K562 (cell line): Measurements from ENCODE around the gene FBXW11. TPM values are rescaled to one million over a fixed set of nuclear protein-coding genes. Genes with fewer than 3 reads are reported as not detected.

Source experiments
- ATAC-seq: fragments of 200-7000 bp; cut with Tn5 transposase; 3 replicates; pipeline ENCODE4 v1.9.1; 2020; ENCODE audit warnings: moderate library complexity
- BruUV-seq: library from RNA; stranded (reverse); fragments of 400-500 nt; replicated peaks from 2 replicates; lab custom pipeline; 2021; lab: Mats Ljungman, UMichigan
- CTCF ChIA-PET: fragments of 300-600 bp; formaldehyde crosslinking; extraction: SDS; loops from one replicate; lab custom pipeline; 2021; ENCODE audit warnings: low intra/inter-chr PET ratio; lab: Yijun Ruan, JAX
- POLR2A ChIA-PET: fragments of 300-600, 350-650 bp; sonication (Branson Sonifier 250); formaldehyde crosslinking; extraction: SDS; loops from one replicate; lab custom pipeline; 2021; ENCODE audit warnings: antibody characterized with exemption, inconsistent platforms; lab: Yijun Ruan, JAX
- DNase-seq, 4 experiments: peaks; one replicate each; pipeline versions ENCODE4 v3.0.0 to v3.0.0-alpha.2; 2011 to 2018; ENCODE audit warnings: low spot score in 3 of 4, mixed read lengths in 3 of 4; ENCODE audit errors: extremely low read depth in 1 of 4
- FAIRE-seq: peaks from 2 replicates; lab custom pipeline; 2011; peaks lifted over from hg19 to GRCh38; lab: Jason Lieb, UNC
- H2AFZ ChIP-seq: 2 replicates; pipeline ENCODE4 v1.6.0; 2011; ENCODE audit warnings: low read depth, low read length, control low read depth, inconsistent platforms
- H3K27ac ChIP-seq: fragments of 200-600 bp; 3 replicates; pipeline ENCODE4 v1.8.0; 2011; ENCODE audit warnings: low read depth, mild to moderate bottlenecking, control low read depth, inconsistent platforms, low read length, moderate library complexity, mixed read lengths; ENCODE audit errors: extremely low read depth
- H3K27me3 ChIP-seq, 2 experiments: fragments of 300-600 bp in 1 of 2; 2 replicates in 1 of 2; 3 replicates in 1 of 2; pipeline versions ENCODE4 v1.6.0 to v1.8.0; 2011; ENCODE audit warnings: inconsistent platforms in 2 of 2, low read length in 2 of 2, mild to moderate bottlenecking in 1 of 2, mixed read lengths in 1 of 2, moderate library complexity in 1 of 2; ENCODE audit not compliant: control insufficient read depth in 2 of 2, insufficient read depth in 2 of 2
- H3K36me3 ChIP-seq: fragments of 300-600 bp; 3 replicates; pipeline ENCODE4 v1.8.0; 2011; ENCODE audit warnings: mild to moderate bottlenecking, low read length, inconsistent platforms; ENCODE audit not compliant: control insufficient read depth, insufficient read depth
- H3K4me1 ChIP-seq, 2 experiments: fragments of 200-600 bp in 1 of 2; replicated peaks in 1 of 2; 2 replicates in 1 of 2; 3 replicates in 1 of 2; pipeline versions ENCODE4 v1.5.1 to v1.8.0; 2011; ENCODE audit warnings: inconsistent platforms in 2 of 2, low read length in 2 of 2, mild to moderate bottlenecking in 1 of 2, mixed read lengths in 1 of 2, moderate library complexity in 1 of 2; ENCODE audit not compliant: control insufficient read depth in 2 of 2, insufficient read depth in 2 of 2
- H3K4me2 ChIP-seq: 2 replicates; pipeline ENCODE4 v1.6.1; 2011; ENCODE audit warnings: low read length, control low read depth, inconsistent platforms, mixed read lengths; ENCODE audit not compliant: insufficient read depth
- H3K4me3 ChIP-seq: fragments of 200-600 bp; sonication (generic), shearing (Covaris generic); 2 replicates; pipeline ENCODE4 v1.5.1; 2016; ENCODE audit warnings: control low read depth, inconsistent platforms
- H3K79me2 ChIP-seq: fragments of 200-600 bp; 3 replicates; pipeline ENCODE4 v1.8.0; 2011; ENCODE audit warnings: low read length, inconsistent platforms; ENCODE audit not compliant: control insufficient read depth, insufficient read depth
- H3K9ac ChIP-seq, 2 experiments: 2 replicates each; pipeline versions ENCODE4 v1.6.0 to v1.6.1; 2011; ENCODE audit warnings: low read depth in 2 of 2, low read length in 2 of 2, control low read depth in 1 of 2, inconsistent platforms in 1 of 2, mild to moderate bottlenecking in 1 of 2, mixed read lengths in 1 of 2; ENCODE audit not compliant: insufficient read depth in 1 of 2
- H3K9me1 ChIP-seq: one replicate; pipeline ENCODE4 v1.6.0; 2011; ENCODE audit warnings: inconsistent platforms, mild to moderate bottlenecking, low read length, moderate library complexity; ENCODE audit not compliant: control insufficient read depth, insufficient read depth
- H3K9me3 ChIP-seq: replicated peaks from 2 replicates; pipeline ENCODE4 v1.5.1; 2011; ENCODE audit warnings: low read depth, low read length, inconsistent platforms; ENCODE audit not compliant: control insufficient read depth, insufficient read depth
- H4K20me1 ChIP-seq: replicated peaks from 2 replicates; pipeline ENCODE4 v1.6.1; 2011; ENCODE audit warnings: low read length, inconsistent platforms, mixed read lengths; ENCODE audit not compliant: control insufficient read depth, insufficient read depth
- BMI1 ChIP-seq: fragments of 150-350 bp; IDR thresholded peaks from 2 replicates; pipeline ENCODE4 v1.6.1; 2014; ENCODE audit warnings: low read length
- BRF1 ChIP-seq: IDR thresholded peaks from 3 replicates; pipeline ENCODE4 v1.6.1; 2011; ENCODE audit warnings: borderline replicate concordance, mild to moderate bottlenecking; ENCODE audit not compliant: insufficient read length; ENCODE audit errors: extremely low read depth
- CSDE1 ChIP-seq, 2 experiments: fragments of 450-650 bp; IDR thresholded peaks; 2 replicates each; pipeline ENCODE4 v1.6.1; 2016; ENCODE audit warnings: mild to moderate bottlenecking in 1 of 2
- DIDO1 ChIP-seq: fragments of 450-650 bp; IDR thresholded peaks from 2 replicates; pipeline ENCODE4 v1.6.1; 2016; ENCODE audit warnings: low read depth, missing biosample characterization, missing genetic modification characterization
- FOXK1 ChIP-seq: sonication (generic); formaldehyde crosslinking; IDR thresholded peaks from 2 replicates; pipeline ENCODE4 v1.8.0; 2022; ENCODE audit warnings: missing genetic modification reagents, mild to moderate bottlenecking, borderline replicate concordance
- KHSRP ChIP-seq: fragments of 450-650 bp; IDR thresholded peaks from 2 replicates; pipeline ENCODE4 v1.6.1; 2017
- OTX1 ChIP-seq: fragments of 450-650 bp; formaldehyde crosslinking; IDR thresholded peaks from 2 replicates; pipeline ENCODE4 v1.4.0; 2022; ENCODE audit warnings: mild to moderate bottlenecking
- WGBS: fragments of 100-300 bp; shearing (Covaris generic); methylation state at CpG from one replicate; pipeline ENCODE4 v1.1.6; 2016; ENCODE audit warnings: low coverage, mixed read lengths; ENCODE audit not compliant: insufficient coverage; ENCODE audit errors: missing lambda C conversion rate; 5-methylcytosine and 5-hydroxymethylcytosine counted together
- in situ Hi-C: fragments of 300-500 bp; cut with MboI; formaldehyde crosslinking; loops from 4 replicates; pipeline ENCODE4 v1.15.0; 2018; ENCODE audit warnings: inconsistent platforms, mixed read lengths
- intact Hi-C: fragments of 100-400 bp; cut with micrococcal nuclease; formaldehyde crosslinking; loops from 2 replicates; pipeline ENCODE4 v1.14.2; 2022
- polyA plus RNA-seq, 8 experiments: library from polyadenylated mRNA; depleted of rRNA in 4 of 8; stranded (reverse) in 5 of 8; unstranded in 3 of 8; fragments of >200 nt; fragmentation: Nextera tagmentation in 2 of 8; fragmentation: Illumina TruSeq in 1 of 8; extraction: Ambion mirVana in 2 of 8; extraction: Trizol in 1 of 8; gene quantifications; 2 replicates each; pipeline versions ENCODE4 v1.2.1 to v1.2.3, GENCODE V29; 2011 to 2014; ENCODE audit warnings: inconsistent platforms in 1 of 8, missing spikeins in 1 of 8
- total RNA-seq, 7 experiments: library from RNA; depleted of rRNA in 6 of 7; stranded (reverse); fragments of >200 nt in 6 of 7; fragmentation: Illumina TruSeq in 2 of 7; extraction: Trizol in 2 of 7; gene quantifications; 2 replicates each; pipeline versions ENCODE4 v1.2.1 to v1.2.3, GENCODE V29; 2011 to 2021; ENCODE audit warnings: low replicate concordance in 1 of 7
- TF ChIP-seq, protein P1 (sequence below), 3 experiments: fragments of 200-800 bp in 1 of 3; sonication (Bioruptor generic) in 1 of 3; sonication (generic) in 1 of 3; formaldehyde crosslinking in 1 of 3; IDR thresholded peaks; 2 replicates each; pipeline versions ENCODE4 v1.6.1 to v1.8.0; 2016 to 2022; ENCODE audit warnings: mild to moderate bottlenecking in 2 of 3, missing compliant biosample characterization in 2 of 3, missing genetic modification characterization in 2 of 3, missing genetic modification reagents in 1 of 3
- TF ChIP-seq, protein P2 (sequence below): sonication (generic); IDR thresholded peaks from 2 replicates; pipeline ENCODE4 v1.6.1; 2016
- TF ChIP-seq, protein P3 (sequence below): fragments of 200-400 bp; formaldehyde crosslinking; IDR thresholded peaks from 2 replicates; pipeline ENCODE4 v1.6.1; 2017; ENCODE audit warnings: mild to moderate bottlenecking, low read depth, low read length, moderate library complexity
- TF ChIP-seq, protein P4 (sequence below): fragments of 250-450 bp; sonication (Bioruptor Pico); IDR thresholded peaks from 2 replicates; pipeline ENCODE4 v1.9.0; 2021; ENCODE audit warnings: mild to moderate bottlenecking, inconsistent platforms

FBXW11 gene
- total and polyA plus RNA-seq, 9 of the 15 experiments (the other 6 are each of a cell fraction or from before 2014, with no cell fraction given): 3.0 to 28.6 (median 23.6) TPM

DNA sequence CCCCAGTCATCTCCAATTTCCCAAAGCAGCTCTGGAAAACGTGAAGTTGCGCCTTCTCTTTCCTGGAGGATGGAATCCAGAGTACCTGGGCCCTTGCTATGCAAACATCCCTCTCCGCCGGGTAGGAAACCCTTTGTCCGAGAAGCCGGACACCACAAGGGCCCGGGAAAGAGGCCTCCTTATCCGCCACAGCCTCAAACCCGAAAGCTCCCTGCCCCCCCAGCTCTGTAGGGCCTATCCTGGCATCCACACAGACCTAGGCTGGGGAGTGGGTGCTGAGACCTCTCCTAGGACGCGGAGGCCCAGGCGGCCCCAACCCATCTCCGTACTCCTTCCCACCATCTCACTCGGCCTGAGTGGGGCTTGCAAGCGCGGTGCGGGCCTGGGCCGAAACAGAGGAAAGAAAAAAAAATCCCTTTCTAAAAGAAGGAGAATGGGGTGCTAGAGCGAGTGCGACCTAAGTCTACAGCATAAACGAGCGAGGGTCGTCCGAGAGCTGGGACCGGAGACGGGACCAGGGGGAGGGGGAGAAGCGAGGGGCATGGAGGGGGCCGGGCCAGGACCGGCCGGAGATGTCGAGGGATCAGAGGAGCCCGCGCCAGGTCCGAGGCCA is 624 bp downstream of the FBXW11 start:
- WGBS: 2% methylated on average over 25 of the region's 34 CpGs
- TF ChIP-seq BMI1: no peak
- TF ChIP-seq, protein P1, sequence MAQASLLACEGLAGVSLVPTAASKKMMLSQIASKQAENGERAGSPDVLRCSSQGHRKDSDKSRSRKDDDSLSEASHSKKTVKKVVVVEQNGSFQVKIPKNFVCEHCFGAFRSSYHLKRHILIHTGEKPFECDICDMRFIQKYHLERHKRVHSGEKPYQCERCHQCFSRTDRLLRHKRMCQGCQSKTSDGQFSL (CRISPR knock-in tag; IDR thresholded peaks at IDR 0.05): peak; percentile 53; the same call in 1 of the 2 replicates
- TF ChIP-seq, protein P1 (tag; IDR thresholded peaks at IDR 0.05): no peak
- TF ChIP-seq FOXK1: no peak
- TF ChIP-seq KHSRP: no peak
- no peak for TF ChIP-seq BRF1
- TF ChIP-seq, protein P2, sequence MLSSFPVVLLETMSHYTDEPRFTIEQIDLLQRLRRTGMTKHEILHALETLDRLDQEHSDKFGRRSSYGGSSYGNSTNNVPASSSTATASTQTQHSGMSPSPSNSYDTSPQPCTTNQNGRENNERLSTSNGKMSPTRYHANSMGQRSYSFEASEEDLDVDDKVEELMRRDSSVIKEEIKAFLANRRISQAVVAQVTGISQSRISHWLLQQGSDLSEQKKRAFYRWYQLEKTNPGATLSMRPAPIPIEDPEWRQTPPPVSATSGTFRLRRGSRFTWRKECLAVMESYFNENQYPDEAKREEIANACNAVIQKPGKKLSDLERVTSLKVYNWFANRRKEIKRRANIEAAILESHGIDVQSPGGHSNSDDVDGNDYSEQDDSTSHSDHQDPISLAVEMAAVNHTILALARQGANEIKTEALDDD: no peak
- no peak for TF ChIP-seq OTX1 (CRISPR knock-in tag)
- no peak for TF ChIP-seq DIDO1
- TF ChIP-seq CSDE1 (IDR thresholded peaks at IDR 0.05): no peak
- TF ChIP-seq, protein P3, sequence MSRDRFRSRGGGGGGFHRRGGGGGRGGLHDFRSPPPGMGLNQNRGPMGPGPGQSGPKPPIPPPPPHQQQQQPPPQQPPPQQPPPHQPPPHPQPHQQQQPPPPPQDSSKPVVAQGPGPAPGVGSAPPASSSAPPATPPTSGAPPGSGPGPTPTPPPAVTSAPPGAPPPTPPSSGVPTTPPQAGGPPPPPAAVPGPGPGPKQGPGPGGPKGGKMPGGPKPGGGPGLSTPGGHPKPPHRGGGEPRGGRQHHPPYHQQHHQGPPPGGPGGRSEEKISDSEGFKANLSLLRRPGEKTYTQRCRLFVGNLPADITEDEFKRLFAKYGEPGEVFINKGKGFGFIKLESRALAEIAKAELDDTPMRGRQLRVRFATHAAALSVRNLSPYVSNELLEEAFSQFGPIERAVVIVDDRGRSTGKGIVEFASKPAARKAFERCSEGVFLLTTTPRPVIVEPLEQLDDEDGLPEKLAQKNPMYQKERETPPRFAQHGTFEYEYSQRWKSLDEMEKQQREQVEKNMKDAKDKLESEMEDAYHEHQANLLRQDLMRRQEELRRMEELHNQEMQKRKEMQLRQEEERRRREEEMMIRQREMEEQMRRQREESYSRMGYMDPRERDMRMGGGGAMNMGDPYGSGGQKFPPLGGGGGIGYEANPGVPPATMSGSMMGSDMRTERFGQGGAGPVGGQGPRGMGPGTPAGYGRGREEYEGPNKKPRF: no peak
- TF ChIP-seq, protein P4, sequence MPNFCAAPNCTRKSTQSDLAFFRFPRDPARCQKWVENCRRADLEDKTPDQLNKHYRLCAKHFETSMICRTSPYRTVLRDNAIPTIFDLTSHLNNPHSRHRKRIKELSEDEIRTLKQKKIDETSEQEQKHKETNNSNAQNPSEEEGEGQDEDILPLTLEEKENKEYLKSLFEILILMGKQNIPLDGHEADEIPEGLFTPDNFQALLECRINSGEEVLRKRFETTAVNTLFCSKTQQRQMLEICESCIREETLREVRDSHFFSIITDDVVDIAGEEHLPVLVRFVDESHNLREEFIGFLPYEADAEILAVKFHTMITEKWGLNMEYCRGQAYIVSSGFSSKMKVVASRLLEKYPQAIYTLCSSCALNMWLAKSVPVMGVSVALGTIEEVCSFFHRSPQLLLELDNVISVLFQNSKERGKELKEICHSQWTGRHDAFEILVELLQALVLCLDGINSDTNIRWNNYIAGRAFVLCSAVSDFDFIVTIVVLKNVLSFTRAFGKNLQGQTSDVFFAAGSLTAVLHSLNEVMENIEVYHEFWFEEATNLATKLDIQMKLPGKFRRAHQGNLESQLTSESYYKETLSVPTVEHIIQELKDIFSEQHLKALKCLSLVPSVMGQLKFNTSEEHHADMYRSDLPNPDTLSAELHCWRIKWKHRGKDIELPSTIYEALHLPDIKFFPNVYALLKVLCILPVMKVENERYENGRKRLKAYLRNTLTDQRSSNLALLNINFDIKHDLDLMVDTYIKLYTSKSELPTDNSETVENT (CRISPR knock-in tag): no peak

More for the DNA sequence above, 624 bp downstream of the FBXW11 start:
- H3K4me3 ChIP-seq: peak overlapping the region; percentile 93
- peaks cover 59% of the 10 kb centered on the region for H3K79me2 ChIP-seq
- no peaks in the 10 kb centered on the region for H3K9me1 ChIP-seq
- peak overlapping the region; percentile 100 for H2AFZ ChIP-seq
- peak overlapping the region; percentile 100 for H3K27ac ChIP-seq
- FAIRE-seq: no peak
- peak; percentile 27 to 43 (median 30) for DNase-seq
- peaks cover 19 to 39% of the 10 kb centered on the region in 2 experiments for H3K4me1 ChIP-seq
- in situ Hi-C loops: no loop called here
- ChIA-PET POLR2A (interaction anchor here (0.6 to 2.8 kb wide), 6 partner anchors 9 to 1245 kb away, joined by 3 to 20 read pairs (median 4); no protein-coding TSS in a partner anchor), CTCF (no interaction called here)
- H4K20me1 ChIP-seq: peaks cover 18% of the 10 kb centered on the region
- no peaks in the 10 kb centered on the region for H3K27me3 ChIP-seq
- intact Hi-C loops: loop anchor here (2.0 to 5.0 kb wide), 3 partner anchors 35 to 93 kb away; no protein-coding TSS in a partner anchor
- no peaks in the 10 kb centered on the region for H3K9me3 ChIP-seq
- H3K4me2 ChIP-seq: peak overlapping the region; percentile 99
- ATAC-seq: peak; percentile 32
- BruUV-seq: no TSS peak
- H3K9ac ChIP-seq: peak overlapping the region; percentile 98 to 100
- no peaks in the 10 kb centered on the region; the same call in 2 of the 3 replicates for H3K36me3 ChIP-seq
